Measurements from ENCODE around the gene WFS1.

DNA sequence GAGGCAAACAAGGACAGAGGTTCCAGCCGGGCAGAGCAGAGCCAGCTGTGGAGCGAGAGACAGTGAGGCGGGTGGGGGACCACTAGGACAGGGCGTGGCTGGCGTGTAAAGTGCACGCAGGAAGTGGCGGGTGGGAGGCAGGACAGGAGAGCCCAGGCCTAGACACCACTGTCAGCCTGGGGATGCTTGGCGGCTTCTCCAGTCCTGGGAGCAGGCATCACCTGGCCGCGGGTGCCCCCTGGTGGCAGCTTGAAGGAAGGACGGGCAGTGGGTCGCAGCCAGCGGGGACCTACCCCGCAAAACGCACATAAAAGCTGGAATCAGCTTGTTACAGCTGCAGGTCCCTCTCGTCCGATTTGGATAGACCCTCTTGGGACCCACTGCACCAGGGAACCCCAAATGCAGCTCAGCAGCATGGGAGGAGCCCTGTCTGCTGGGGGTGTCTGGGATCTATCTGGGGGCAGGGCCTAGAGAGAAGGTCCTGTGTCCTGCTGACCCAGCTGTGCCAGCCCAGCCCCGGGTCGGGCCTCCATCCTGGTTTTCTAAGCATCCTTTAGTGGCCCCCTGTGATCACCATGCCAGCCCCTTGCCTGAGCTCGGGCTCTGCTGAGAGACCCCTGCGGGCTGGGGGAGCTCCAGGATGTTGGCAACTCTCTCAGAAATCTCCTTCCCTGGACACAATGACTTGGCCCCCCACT, 57.7 kb downstream of the WFS1 start:
- TF ChIP-seq KDM5A (IDR thresholded peaks at IDR 0.05; ENCODE audit: low read length) (no peak), ATF3 (IDR thresholded peaks at IDR 0.05; ENCODE audit: insufficient read depth, low read depth, low read length) (no peak), PHF8 (conservative IDR thresholded peaks at IDR 0.05; ENCODE audit: low read depth, low read length) (no peak)
